NB4 (cell line): ENCODE measurements around the gene BLVRA.

Source experiments
- POLR2A ChIP-seq: IDR thresholded peaks from 2 replicates; pipeline ENCODE4 v1.6.1; 2011; ENCODE audit warnings: mild to moderate bottlenecking; ENCODE audit not compliant: insufficient read length; ENCODE audit errors: extremely low read depth
- TF ChIP-seq, protein P1 (sequence below): IDR thresholded peaks from 2 replicates; pipeline ENCODE4 v1.6.1; 2011; ENCODE audit warnings: low read depth, low read length

DNA sequence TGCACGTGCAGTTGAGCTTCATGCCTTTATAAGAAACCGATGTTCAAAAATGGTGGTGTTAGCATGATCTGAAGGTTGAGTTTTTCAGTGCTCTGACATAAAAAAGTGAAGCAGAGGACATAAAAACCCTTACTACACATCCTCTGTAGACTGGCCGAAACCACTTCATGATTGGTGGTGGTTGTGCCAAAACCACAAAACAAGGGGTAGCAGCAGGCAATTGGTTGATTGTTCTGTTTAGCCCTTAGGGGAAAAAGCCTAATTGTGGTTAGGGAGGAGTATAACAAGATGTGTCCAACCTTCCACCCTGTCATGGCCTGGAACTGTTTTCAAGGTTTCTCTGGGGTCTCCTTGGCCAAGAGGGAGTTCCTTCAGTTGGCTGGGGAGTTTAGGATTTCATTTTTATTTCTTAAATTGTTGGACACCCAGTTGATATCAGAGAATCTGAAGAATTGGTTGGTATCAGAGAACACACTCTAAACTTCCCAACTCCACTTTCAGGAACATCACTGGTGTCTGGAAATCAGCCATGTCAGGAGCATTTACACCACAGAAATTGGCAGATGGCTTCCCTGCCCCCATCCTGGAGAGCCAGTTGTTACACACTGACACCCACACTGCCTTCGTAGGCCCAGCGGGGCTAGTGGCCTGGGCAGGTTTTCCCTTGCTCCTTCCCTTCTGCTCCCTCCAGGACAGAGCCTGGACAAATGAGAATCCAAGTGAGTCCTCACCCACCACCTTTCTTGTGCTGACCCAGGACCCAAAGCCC, 92.1 kb downstream of the BLVRA start:
- TF ChIP-seq, protein P1, sequence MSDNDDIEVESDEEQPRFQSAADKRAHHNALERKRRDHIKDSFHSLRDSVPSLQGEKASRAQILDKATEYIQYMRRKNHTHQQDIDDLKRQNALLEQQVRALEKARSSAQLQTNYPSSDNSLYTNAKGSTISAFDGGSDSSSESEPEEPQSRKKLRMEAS = 0 out of 2 replicates have a peak, but pooled peaks have one; percentile 2
- TF ChIP-seq POLR2A = no peak
